Fibroblast of lung (primary cell): ENCODE data around the gene GREB1.

ENCODE experiments used
- EZH2 ChIP-seq: IDR thresholded peaks from 2 replicates; pipeline ENCODE4 v1.5.1; 2012; ENCODE audit warnings: low read length, control low read depth, mild to moderate bottlenecking; ENCODE audit errors: missing control alignments
- TF ChIP-seq, protein P1 (sequence below), 2 donors: IDR thresholded peaks in 1 of 2; conservative IDR thresholded peaks in 1 of 2; 1 replicate in 1 of 2; 2 replicates in 1 of 2; pipeline ENCODE4 v1.5.1; 2011 to 2012; ENCODE audit warnings: low read length in 2 of 2, control low read depth in 1 of 2, inconsistent platforms in 1 of 2, low read depth in 1 of 2, mild to moderate bottlenecking in 1 of 2

DNA sequence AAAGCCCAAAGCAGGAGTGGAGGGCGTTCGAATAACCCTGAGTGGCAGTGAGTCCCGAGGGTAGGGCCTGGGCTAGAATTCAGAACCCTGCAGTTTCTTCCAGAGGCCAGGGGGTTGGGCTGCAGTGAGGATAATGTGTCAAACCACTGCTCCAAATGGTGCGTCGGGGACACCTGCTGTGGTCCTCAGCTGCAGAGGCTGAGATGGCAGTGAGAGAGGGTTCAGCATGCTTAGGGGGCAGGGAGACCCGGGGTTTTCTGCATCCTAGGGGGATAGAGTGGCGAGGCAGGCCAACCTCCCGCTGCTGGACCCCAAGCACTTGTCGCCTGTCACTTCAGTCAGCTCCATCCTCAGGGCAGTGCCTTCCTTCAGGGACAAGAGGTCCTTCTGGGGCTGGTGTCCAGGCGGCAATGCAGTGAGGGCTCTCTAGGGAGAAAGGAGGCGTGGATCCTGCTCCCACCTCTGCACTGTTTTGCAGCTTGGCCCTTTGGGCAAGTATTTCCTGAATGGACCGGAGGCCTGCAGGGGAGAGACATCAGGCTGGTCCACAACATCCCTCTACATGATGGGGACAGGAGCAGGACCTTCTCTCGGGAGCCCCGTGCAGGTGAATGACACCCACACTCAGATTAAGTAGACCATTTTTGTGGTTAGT is 144.6 kb downstream of the GREB1 start:
- TF ChIP-seq, protein P1, sequence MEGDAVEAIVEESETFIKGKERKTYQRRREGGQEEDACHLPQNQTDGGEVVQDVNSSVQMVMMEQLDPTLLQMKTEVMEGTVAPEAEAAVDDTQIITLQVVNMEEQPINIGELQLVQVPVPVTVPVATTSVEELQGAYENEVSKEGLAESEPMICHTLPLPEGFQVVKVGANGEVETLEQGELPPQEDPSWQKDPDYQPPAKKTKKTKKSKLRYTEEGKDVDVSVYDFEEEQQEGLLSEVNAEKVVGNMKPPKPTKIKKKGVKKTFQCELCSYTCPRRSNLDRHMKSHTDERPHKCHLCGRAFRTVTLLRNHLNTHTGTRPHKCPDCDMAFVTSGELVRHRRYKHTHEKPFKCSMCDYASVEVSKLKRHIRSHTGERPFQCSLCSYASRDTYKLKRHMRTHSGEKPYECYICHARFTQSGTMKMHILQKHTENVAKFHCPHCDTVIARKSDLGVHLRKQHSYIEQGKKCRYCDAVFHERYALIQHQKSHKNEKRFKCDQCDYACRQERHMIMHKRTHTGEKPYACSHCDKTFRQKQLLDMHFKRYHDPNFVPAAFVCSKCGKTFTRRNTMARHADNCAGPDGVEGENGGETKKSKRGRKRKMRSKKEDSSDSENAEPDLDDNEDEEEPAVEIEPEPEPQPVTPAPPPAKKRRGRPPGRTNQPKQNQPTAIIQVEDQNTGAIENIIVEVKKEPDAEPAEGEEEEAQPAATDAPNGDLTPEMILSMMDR (conservative IDR thresholded peaks at IDR 0.05 in 1 of 2, IDR thresholded peaks at IDR 0.05 in 1 of 2; ENCODE audit: low read depth in 1 of 2, low read length in 2 of 2): no peak
- TF ChIP-seq EZH2: no peak
